Fibroblast of villous mesenchyme (primary cell): Measurements from ENCODE around the gene DBF4B. TPM values are rescaled to one million over a fixed set of nuclear protein-coding genes. Genes with fewer than 3 reads are reported as not detected.

Source experiments
- DNase-seq: peaks from one replicate; pipeline ENCODE4 v3.0.0-alpha.2; 2010; ENCODE audit warnings: low read depth
- H3K4me3 ChIP-seq: 2 replicates; pipeline ENCODE4 v1.5.1; 2011; ENCODE audit warnings: low read depth, mild to moderate bottlenecking, low read length
- total RNA-seq: library from RNA; depleted of rRNA; stranded (reverse); fragments of >200 nt; gene quantifications from 2 replicates; pipeline ENCODE4 v1.2.3, GENCODE V29; 2012
- TF ChIP-seq, protein P1 (sequence below): IDR thresholded peaks from 2 replicates; pipeline ENCODE4 v1.5.1; 2012; ENCODE audit warnings: low read depth, mild to moderate bottlenecking, low read length; ENCODE audit not compliant: insufficient read depth

DBF4B gene
- total RNA-seq, 1 donor: 7.8 TPM

- no peak overlapping the region for H3K4me3 ChIP-seq
Measured at GRCh38 chr17:44760474-44761308, 52.2 kb downstream of the DBF4B start.

GRCh38 chr17:44761932-44762810, 53.7 kb downstream of the DBF4B start:
- no peak overlapping the region for H3K4me3 ChIP-seq
- no peak for DNase-seq
- TF ChIP-seq, protein P1, sequence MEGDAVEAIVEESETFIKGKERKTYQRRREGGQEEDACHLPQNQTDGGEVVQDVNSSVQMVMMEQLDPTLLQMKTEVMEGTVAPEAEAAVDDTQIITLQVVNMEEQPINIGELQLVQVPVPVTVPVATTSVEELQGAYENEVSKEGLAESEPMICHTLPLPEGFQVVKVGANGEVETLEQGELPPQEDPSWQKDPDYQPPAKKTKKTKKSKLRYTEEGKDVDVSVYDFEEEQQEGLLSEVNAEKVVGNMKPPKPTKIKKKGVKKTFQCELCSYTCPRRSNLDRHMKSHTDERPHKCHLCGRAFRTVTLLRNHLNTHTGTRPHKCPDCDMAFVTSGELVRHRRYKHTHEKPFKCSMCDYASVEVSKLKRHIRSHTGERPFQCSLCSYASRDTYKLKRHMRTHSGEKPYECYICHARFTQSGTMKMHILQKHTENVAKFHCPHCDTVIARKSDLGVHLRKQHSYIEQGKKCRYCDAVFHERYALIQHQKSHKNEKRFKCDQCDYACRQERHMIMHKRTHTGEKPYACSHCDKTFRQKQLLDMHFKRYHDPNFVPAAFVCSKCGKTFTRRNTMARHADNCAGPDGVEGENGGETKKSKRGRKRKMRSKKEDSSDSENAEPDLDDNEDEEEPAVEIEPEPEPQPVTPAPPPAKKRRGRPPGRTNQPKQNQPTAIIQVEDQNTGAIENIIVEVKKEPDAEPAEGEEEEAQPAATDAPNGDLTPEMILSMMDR: no peak

More at GRCh38 chr17:44760474-44761308, 52.2 kb downstream of the DBF4B start:
- TF ChIP-seq, protein P1: no peak
- DNase-seq: no peak

GRCh38 chr17:44763170-44763569, 54.7 kb downstream of the DBF4B start:
- TF ChIP-seq, protein P1: no peak

DNA sequence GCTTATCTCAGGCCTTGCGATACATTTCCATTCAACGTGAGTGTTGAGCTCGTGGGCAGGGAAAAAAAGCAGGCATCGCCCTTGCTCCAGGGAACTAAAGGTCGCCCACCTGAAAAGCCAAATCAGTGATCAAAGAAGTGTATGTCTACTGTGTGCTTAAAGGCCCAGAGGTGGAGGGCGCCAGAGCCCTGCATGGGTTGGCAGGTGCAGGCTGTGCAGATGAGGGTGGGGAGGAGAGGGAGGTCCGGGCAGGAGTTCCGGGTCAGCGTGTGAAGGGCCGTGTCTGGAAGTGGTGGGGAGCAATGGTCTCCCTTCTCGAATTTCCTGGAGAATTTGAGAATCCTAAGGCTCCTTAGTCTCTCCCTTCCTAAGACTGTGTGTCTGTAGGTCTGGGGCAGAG, 57.5 kb downstream of the DBF4B start:
- TF ChIP-seq, protein P1: no peak
- no peak overlapping the region for H3K4me3 ChIP-seq
- DNase-seq: no peak

More at GRCh38 chr17:44763170-44763569, 54.7 kb downstream of the DBF4B start:
- H3K4me3 ChIP-seq: no peak overlapping the region
- DNase-seq: no peak

DNA sequence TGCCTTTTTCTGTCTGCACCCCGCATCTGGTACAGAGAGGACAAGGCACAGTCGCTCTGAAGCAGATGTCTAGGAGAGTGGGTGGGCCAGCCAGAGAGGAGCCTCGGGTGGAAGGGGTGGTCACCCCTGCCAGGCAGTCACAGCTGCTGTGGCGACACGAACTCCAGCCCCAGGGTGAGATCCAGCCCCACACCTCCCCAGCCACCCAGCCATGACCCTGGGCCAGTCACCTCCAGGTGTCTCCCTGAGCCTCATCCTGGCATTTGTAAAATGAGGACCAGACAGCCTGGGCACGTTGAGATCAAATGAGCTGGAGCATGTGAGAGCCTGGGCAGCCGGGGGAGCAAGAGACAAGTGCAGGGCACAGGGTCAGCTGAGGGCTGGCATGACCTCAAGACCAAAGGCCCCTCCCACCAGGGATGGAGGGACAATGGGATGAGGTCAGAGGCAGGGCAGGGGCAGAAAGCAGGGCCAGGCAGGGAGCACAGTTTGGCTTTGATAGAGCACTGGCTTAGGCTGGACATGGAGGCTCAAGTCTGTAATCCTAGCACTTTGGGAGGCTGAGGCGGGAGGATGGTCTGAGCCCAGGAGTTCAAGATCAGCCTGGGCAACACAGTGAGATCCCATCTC, 58.1 kb downstream of the DBF4B start:
- H3K4me3 ChIP-seq: no peak overlapping the region
- TF ChIP-seq, protein P1: no peak
- DNase-seq: no peak

DNA sequence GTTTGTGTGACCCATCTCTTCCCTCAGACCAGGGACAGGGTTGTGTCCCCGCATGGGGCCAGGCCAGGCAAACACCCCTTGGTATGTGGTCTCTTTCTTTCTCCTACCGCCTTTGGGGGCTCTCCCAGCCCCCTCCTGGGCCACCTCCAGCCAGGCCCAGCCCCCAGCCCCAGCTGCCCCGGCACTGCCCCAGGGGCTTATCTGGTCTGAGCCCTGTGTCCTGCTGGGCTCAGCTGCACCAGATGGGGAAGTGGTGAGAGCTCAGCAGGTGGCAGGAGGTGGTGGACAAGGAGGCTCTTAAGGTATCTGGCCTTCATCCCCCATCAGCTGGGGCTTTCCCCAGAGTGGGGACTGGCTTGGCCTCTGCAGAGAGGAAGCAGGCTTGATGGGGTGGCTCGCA, 59.0 kb downstream of the DBF4B start:
- no peak overlapping the region for H3K4me3 ChIP-seq
- TF ChIP-seq, protein P1: no peak
- DNase-seq: no peak
